ENCODE measurements around the gene TRIM41.

DNA sequence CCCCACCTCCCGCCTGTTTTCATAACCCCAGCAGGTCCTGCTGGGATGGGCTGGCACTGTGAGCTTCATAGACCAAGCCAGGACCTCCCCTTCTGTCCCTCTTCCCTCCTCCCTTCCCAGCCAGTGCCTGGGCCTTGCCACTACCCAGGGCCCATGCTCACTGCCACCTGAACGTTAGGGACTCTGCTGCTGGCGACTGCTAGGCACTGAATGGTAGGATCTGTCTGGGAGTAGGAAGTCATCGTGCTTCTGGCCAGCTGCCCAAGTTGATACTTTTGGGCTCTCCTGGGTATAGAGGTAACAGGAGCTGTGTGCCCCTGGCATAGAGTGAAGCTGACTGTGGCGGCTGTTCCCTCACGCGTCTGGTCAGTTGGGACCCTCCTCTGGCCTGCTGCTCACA lies 8.4 kb downstream of the TRIM41 start:
- TF ChIP-seq TAF1 (IDR thresholded peaks at IDR 0.05; ENCODE audit: borderline replicate concordance, insufficient read depth, low read length) = no peak
- no peak for TF ChIP-seq POLR2AphosphoS5 (IDR thresholded peaks at IDR 0.05; ENCODE audit: low read depth, low read length)
- TF ChIP-seq FOXP2 (optimal IDR thresholded peaks at IDR 0.05; ENCODE audit: borderline replicate concordance, extremely low read depth, extremely low read length, insufficient read depth) = no peak
- TF ChIP-seq SIN3A (IDR thresholded peaks at IDR 0.05; ENCODE audit: borderline replicate concordance, insufficient read depth, low read length) = no peak
- TF ChIP-seq, protein P1, sequence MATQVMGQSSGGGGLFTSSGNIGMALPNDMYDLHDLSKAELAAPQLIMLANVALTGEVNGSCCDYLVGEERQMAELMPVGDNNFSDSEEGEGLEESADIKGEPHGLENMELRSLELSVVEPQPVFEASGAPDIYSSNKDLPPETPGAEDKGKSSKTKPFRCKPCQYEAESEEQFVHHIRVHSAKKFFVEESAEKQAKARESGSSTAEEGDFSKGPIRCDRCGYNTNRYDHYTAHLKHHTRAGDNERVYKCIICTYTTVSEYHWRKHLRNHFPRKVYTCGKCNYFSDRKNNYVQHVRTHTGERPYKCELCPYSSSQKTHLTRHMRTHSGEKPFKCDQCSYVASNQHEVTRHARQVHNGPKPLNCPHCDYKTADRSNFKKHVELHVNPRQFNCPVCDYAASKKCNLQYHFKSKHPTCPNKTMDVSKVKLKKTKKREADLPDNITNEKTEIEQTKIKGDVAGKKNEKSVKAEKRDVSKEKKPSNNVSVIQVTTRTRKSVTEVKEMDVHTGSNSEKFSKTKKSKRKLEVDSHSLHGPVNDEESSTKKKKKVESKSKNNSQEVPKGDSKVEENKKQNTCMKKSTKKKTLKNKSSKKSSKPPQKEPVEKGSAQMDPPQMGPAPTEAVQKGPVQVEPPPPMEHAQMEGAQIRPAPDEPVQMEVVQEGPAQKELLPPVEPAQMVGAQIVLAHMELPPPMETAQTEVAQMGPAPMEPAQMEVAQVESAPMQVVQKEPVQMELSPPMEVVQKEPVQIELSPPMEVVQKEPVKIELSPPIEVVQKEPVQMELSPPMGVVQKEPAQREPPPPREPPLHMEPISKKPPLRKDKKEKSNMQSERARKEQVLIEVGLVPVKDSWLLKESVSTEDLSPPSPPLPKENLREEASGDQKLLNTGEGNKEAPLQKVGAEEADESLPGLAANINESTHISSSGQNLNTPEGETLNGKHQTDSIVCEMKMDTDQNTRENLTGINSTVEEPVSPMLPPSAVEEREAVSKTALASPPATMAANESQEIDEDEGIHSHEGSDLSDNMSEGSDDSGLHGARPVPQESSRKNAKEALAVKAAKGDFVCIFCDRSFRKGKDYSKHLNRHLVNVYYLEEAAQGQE (IDR thresholded peaks at IDR 0.05; ENCODE audit: insufficient read depth in 1 of 2, low read depth in 2 of 2, low read length in 2 of 2) = no peak
